Bronchial epithelial cell (primary cell): ENCODE data around the gene RBBP8NL. TPM values are rescaled to one million over a fixed set of nuclear protein-coding genes. Genes with fewer than 3 reads are reported as not detected.
"Not testable (repeated sequence)": the region's sequence is repeated elsewhere in the genome, so short reads cannot be mapped to it uniquely, and the experiment has no call there.

Experiments
- DNase-seq: peaks from one replicate; pipeline ENCODE4 v3.0.0-alpha.2; 2010; ENCODE audit warnings: low read depth
- FAIRE-seq: peaks from 2 replicates; lab custom pipeline; 2011; peaks lifted over from hg19 to GRCh38; lab: Jason Lieb, UNC
- H3K27me3 ChIP-seq: 2 replicates; pipeline ENCODE4 v1.5.1; 2011; ENCODE audit warnings: low read length; ENCODE audit not compliant: control insufficient read depth, insufficient read depth
- H3K36me3 ChIP-seq: 2 replicates; pipeline ENCODE4 v1.5.1; 2011; ENCODE audit warnings: low read length; ENCODE audit not compliant: control insufficient read depth, insufficient read depth
- H3K4me3 ChIP-seq: 2 replicates; pipeline ENCODE4 v1.5.1; 2011; ENCODE audit warnings: mild to moderate bottlenecking, low read depth, low read length, control low read depth
- total RNA-seq: library from RNA; depleted of rRNA; stranded (reverse); fragments of >200 nt; gene quantifications from 2 replicates; pipeline ENCODE4 v1.2.1, GENCODE V29; 2014
- TF ChIP-seq, protein P1 (sequence below): IDR thresholded peaks from 2 replicates; pipeline ENCODE4 v1.5.1; 2011; ENCODE audit warnings: mild to moderate bottlenecking, moderate library complexity, low read length, control low read depth, inconsistent platforms; ENCODE audit not compliant: insufficient read depth, severe bottlenecking

Gene RBBP8NL
- total RNA-seq, 1 donor from 2014 or later, result under 0.01 TPM

DNA sequence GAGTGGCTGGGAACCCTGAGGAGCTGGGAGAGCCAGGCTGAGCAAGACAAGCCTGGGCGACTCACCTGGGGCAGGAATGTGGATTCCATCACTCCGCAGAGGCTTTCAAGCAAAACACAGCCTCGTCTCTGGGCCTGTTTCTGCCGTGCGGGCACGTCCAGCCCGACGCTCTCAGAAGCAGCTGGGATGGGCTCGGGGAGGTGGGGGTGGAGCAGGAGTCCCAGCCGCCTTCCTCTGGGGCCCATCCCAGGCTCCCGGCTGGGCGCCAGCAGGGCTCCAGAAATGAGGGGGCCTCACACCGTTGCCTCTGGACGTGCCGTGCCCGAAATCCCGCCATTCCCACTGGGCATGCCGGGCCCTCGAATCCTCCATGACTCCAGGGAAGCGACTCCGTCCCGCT lies 49.1 kb downstream of the RBBP8NL start:
- FAIRE-seq (no peak), DNase-seq (peak; percentile 96)
- Histone ChIP-seq H3K36me3 (no peaks in the 10 kb centered on the region), H3K27me3 (no peaks in the 10 kb centered on the region), H3K4me3 (peak overlapping the region; percentile 24)
- TF ChIP-seq, protein P1, sequence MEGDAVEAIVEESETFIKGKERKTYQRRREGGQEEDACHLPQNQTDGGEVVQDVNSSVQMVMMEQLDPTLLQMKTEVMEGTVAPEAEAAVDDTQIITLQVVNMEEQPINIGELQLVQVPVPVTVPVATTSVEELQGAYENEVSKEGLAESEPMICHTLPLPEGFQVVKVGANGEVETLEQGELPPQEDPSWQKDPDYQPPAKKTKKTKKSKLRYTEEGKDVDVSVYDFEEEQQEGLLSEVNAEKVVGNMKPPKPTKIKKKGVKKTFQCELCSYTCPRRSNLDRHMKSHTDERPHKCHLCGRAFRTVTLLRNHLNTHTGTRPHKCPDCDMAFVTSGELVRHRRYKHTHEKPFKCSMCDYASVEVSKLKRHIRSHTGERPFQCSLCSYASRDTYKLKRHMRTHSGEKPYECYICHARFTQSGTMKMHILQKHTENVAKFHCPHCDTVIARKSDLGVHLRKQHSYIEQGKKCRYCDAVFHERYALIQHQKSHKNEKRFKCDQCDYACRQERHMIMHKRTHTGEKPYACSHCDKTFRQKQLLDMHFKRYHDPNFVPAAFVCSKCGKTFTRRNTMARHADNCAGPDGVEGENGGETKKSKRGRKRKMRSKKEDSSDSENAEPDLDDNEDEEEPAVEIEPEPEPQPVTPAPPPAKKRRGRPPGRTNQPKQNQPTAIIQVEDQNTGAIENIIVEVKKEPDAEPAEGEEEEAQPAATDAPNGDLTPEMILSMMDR, result no peak

GRCh38 chr20:62377615-62378178 lies 49.6 kb downstream of the RBBP8NL start:
- DNase-seq (no peak), FAIRE-seq (no peak)
- Histone ChIP-seq H3K27me3 (no peaks in the 10 kb centered on the region), H3K4me3 (peak overlapping the region; percentile 24), H3K36me3 (no peaks in the 10 kb centered on the region)
- TF ChIP-seq, protein P1, result no peak

DNA sequence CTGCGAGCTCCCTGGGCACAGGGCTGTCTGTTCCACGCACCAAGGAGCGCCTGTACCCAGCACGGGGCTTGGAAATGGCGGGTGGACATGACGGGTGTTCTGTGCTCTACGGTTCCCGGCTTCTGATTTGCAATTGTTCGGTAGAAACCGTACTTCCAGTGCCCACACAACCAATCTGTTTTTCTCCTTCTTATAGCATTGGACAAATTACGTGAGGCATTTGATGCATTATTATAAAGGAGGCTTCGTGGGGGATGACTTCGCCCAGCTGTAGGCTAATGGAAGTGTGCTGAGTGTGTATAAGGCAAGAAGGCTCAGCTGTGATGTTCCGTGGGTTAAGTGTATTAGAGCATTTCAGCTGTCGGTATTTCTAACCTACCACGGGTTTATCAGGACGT lies 50.3 kb downstream of the RBBP8NL start:
- Histone ChIP-seq H3K36me3 (no peaks in the 10 kb centered on the region), H3K4me3 (no peak overlapping the region), H3K27me3 (no peaks in the 10 kb centered on the region)
- FAIRE-seq, result no peak
- no peak for DNase-seq
- TF ChIP-seq, protein P1, result no peak

DNA sequence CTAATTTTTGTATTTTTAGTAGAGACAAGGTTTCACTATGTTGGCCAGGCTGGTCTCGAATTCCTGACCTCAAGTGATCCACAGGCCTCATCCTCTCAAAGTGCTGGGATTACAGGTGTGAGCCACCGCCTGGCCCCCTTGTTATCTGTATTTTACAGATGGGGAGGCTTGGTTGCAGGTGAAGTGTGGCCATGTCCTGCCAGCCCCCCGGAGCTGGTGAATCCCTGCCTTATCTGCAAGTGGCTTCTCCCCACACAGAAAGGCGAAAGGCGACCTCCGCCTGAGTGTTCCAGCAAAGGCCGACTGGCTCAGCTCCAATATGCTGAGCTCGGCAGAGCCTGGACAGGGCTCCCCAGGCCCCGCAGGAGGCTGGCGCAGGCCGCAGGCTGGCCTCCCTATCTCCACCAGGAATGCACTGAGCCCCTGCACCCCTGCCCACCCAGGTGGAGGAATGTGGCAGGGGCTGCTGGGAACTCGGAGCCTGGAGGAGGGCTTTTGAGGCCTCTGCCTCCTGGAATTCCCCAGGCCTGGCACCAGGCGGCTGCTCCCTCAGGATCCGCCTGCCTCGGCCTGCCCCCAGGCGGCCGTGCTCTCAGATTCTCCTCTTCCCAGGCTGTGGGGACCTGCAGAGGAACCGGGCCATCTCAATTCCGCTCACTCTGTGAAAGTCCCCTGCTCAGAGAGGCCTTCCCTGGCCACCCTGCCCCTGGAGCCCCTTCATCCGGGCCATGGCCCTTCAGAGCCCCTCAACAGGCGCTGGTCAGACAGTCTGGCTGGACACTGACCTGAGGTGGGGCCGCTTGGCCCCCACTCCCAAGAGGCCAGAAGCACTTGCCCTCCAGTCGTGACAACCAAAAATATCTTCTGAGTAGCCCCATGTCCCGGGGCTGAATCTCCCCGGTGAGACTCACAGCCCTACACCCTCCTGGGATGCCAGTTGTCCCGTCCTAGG lies 51.0 kb downstream of the RBBP8NL start:
- DNase-seq (peak; percentile 56), FAIRE-seq (no peak)
- H3K4me3 ChIP-seq, result no peak overlapping the region
- TF ChIP-seq, protein P1, result peak; percentile 73
- H3K36me3 ChIP-seq, result no peaks in the 10 kb centered on the region
- no peaks in the 10 kb centered on the region for H3K27me3 ChIP-seq

DNA sequence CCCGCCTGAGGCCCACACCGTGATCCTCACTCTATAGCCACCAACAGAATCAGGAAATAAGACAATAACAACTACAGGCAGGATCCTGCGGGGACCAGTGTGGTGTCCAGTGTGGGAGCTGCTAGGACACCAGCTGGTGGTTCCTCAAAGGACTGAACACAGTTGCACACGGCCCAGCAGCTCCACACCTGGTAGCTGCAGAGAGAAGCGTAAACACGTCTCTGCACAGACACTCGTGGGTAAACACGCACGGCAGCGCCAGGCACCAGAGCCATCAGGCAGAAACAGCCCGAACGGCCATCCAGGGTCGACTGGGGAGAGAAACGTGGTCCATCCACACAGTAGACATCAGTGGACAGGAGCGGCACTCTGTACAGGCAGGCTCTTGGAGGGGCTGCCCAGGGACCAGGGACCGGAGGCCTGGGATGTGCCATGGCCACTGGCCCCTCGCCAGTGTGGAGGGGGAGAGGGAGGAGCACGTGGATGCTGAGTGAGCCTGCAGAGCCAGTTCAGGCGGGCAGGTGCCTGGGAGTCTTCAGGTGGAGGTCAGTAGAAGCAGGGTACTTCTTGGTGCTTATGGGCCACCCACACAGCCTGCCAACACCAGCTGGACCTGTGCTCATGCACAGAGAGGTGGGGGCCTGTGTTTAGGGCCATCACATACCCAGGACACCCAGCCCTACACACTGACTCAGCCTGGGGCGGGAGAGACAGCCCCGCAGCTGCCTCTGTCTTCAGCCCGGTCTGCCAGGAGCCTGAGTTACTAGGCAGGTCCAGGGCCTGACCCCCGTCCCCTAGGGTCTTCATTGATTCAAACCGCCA lies 52.8 kb downstream of the RBBP8NL start:
- H3K36me3 ChIP-seq, result no peaks in the 10 kb centered on the region
- H3K27me3 ChIP-seq, result no peaks in the 10 kb centered on the region
- TF ChIP-seq, protein P1, result no peak
- H3K4me3 ChIP-seq, result no peak overlapping the region
- FAIRE-seq, result no peak
- no peak for DNase-seq

GRCh38 chr20:62373631-62374179 lies 53.6 kb downstream of the RBBP8NL start:
- not testable (repeated sequence) for H3K4me3 ChIP-seq, H3K36me3 ChIP-seq, H3K27me3 ChIP-seq, FAIRE-seq, DNase-seq
